ENCODE measurements around the gene TMEM132D.

Gene TMEM132D

GRCh38 chr12:129337413-129337812 lies 566.4 kb downstream of the TMEM132D start:
- DNase-seq (ENCODE audit: low spot score): no peak

GRCh38 chr12:129335773-129336172 lies 568.1 kb downstream of the TMEM132D start:
- no peak for DNase-seq (ENCODE audit: low spot score)

GRCh38 chr12:129332286-129332685 lies 571.5 kb downstream of the TMEM132D start:
- no peak for DNase-seq (ENCODE audit: low spot score)

GRCh38 chr12:129331356-129332085 lies 572.3 kb downstream of the TMEM132D start:
- no peak for DNase-seq (ENCODE audit: low spot score)

- no peak for DNase-seq (ENCODE audit: low spot score)
Observed at GRCh38 chr12:129328235-129328634, 575.6 kb downstream of the TMEM132D start.

- no peak for DNase-seq (ENCODE audit: low spot score)
Observed at GRCh38 chr12:129325566-129325965, 578.3 kb downstream of the TMEM132D start.

GRCh38 chr12:129312048-129312447 lies 591.8 kb downstream of the TMEM132D start:
- no peak for DNase-seq (ENCODE audit: low spot score)

GRCh38 chr12:129310346-129310745 lies 593.5 kb downstream of the TMEM132D start:
- DNase-seq (ENCODE audit: low spot score): no peak

- DNase-seq (ENCODE audit: low spot score): no peak
Observed at GRCh38 chr12:129305851-129306250, 598.0 kb downstream of the TMEM132D start.

- no peak for DNase-seq (ENCODE audit: low spot score)
Observed at GRCh38 chr12:129304529-129304928, 599.3 kb downstream of the TMEM132D start.

GRCh38 chr12:129300011-129300410 lies 603.8 kb downstream of the TMEM132D start:
- DNase-seq (ENCODE audit: low spot score): no peak

- DNase-seq (ENCODE audit: low spot score): no peak
Observed at GRCh38 chr12:129298921-129299320, 604.9 kb downstream of the TMEM132D start.

- no peak for DNase-seq (ENCODE audit: low spot score)
Observed at GRCh38 chr12:129296671-129297070, 607.2 kb downstream of the TMEM132D start.

GRCh38 chr12:129294868-129295267 lies 609.0 kb downstream of the TMEM132D start:
- no peak for DNase-seq (ENCODE audit: low spot score)

GRCh38 chr12:129279771-129280170 lies 624.1 kb downstream of the TMEM132D start:
- no peak for DNase-seq (ENCODE audit: low spot score)

- DNase-seq (ENCODE audit: low spot score): no peak
Observed at GRCh38 chr12:129276361-129277060, 627.3 kb downstream of the TMEM132D start.

- no peak for DNase-seq (ENCODE audit: low spot score)
Observed at GRCh38 chr12:129269756-129270495, 633.9 kb downstream of the TMEM132D start.

- DNase-seq (ENCODE audit: low spot score): no peak
Observed at GRCh38 chr12:129258781-129259318, 645.0 kb downstream of the TMEM132D start.

GRCh38 chr12:129257524-129257923 lies 646.3 kb downstream of the TMEM132D start:
- no peak for DNase-seq (ENCODE audit: low spot score)

GRCh38 chr12:129246630-129247029 lies 657.2 kb downstream of the TMEM132D start:
- DNase-seq (ENCODE audit: low spot score): no peak

GRCh38 chr12:129245769-129246168 lies 658.1 kb downstream of the TMEM132D start:
- DNase-seq (ENCODE audit: low spot score): no peak

GRCh38 chr12:129241852-129242251 lies 662.0 kb downstream of the TMEM132D start:
- no peak for DNase-seq (ENCODE audit: low spot score)

- DNase-seq (ENCODE audit: low spot score): no peak
Observed at GRCh38 chr12:129237881-129238280, 665.9 kb downstream of the TMEM132D start.

All from cerebellar cortex (tissue), 1 donor.